VCaP (cell line): ENCODE results near the gene PDE4D.

Experiments
- H3K27ac ChIP-seq: fragments of 450-650 bp; 2 replicates; pipeline ENCODE4 v1.5.1; 2017
- TF ChIP-seq, protein P1 (sequence below): fragments of 450-650 bp; conservative IDR thresholded peaks from 2 replicates; pipeline ENCODE4 v1.5.1; 2017; ENCODE audit warnings: mild to moderate bottlenecking, moderate library complexity

Gene PDE4D

DNA sequence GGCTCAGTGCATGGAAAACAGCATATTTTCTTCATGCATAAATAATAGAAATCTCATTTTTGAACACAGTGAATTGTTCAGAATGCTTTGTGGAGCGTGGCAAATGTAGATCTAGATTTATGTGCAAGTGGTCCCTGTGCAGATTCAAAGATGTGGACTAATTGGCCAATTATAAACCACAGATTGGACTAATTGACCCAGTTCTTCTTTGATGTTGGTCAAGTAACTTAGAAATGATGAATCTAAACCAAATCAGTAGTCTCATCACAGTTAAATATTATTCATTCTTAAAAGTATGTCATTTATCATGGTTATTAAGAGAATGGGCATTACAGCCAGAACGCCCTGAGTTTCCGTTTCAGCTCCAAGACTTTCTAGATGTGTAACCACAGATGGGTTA, 11.7 kb upstream of the PDE4D start:
- no peak overlapping the region for H3K27ac ChIP-seq
- TF ChIP-seq, protein P1, sequence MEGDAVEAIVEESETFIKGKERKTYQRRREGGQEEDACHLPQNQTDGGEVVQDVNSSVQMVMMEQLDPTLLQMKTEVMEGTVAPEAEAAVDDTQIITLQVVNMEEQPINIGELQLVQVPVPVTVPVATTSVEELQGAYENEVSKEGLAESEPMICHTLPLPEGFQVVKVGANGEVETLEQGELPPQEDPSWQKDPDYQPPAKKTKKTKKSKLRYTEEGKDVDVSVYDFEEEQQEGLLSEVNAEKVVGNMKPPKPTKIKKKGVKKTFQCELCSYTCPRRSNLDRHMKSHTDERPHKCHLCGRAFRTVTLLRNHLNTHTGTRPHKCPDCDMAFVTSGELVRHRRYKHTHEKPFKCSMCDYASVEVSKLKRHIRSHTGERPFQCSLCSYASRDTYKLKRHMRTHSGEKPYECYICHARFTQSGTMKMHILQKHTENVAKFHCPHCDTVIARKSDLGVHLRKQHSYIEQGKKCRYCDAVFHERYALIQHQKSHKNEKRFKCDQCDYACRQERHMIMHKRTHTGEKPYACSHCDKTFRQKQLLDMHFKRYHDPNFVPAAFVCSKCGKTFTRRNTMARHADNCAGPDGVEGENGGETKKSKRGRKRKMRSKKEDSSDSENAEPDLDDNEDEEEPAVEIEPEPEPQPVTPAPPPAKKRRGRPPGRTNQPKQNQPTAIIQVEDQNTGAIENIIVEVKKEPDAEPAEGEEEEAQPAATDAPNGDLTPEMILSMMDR: no peak

DNA sequence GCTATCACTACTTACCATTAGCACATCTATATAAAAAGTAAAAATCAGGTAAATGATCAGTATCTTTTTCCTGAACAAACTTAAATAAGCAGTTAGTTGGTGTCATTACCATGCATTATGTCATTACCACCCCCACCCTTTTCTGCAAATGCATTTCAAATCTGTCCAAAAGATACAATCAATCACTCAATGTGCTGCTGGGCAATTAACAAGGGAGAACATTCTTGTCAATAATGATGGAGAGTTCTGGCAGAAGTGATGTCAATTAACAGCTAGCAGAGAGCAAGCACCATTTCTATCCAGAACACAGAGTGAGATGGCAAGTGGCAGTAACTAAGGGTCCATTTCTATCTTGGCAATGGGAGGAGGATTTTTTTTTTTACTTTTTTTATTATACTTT, 3.5 kb upstream of the PDE4D start:
- TF ChIP-seq, protein P1: no peak
- no peak overlapping the region for H3K27ac ChIP-seq

DNA sequence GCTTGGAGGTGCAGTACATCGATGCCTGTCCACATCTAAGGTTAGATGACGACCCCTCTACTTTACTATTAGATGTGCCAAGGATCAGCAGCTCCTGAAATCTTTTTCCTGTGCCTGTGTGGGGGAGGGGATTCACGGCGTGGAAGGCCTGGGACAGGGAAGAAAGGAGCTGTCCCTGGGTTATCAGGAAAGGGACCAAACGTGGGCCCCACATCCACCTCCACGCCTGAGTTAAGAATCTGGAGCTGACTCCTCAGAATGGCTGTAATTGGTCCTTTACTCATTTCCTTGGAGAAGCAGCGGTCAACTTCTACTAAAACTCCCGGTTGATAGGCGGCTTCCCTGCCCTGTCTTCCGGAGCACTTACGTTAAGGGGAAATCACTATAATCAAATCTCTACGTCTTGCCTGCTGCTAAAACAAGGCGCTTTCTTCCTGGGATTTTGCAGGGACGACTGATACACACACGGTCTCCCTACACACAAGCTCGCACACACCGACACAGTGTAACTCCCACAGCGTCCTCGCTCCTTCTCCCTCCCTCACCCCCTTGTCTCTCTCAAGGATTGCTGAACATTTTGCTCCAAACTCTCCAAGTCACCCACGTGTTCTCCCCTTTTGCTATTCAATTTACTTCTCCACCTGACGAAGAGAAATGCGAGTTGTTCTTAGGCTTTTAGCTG, 1.4 kb downstream of the PDE4D start:
- TF ChIP-seq, protein P1: no peak
- H3K27ac ChIP-seq: no peak overlapping the region

DNA sequence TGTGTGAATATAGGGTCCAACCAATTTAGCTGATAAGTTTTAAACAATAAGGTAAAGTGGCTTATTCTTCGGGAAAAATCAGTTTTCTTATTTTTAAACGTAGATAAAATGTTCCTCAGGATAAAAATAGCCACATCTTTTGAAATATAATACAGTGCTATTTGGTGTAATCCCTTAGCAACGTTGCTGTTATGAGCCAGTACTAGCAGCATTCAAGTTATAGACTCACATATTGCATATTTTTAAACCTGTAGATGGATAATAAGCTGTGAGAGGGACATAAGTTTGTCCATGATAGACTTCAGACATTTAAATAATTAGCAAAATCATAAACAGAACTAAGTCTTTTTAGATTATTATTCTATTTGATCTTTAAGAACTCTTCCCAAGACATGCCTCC, 6.3 kb downstream of the PDE4D start:
- H3K27ac ChIP-seq: no peak overlapping the region

DNA sequence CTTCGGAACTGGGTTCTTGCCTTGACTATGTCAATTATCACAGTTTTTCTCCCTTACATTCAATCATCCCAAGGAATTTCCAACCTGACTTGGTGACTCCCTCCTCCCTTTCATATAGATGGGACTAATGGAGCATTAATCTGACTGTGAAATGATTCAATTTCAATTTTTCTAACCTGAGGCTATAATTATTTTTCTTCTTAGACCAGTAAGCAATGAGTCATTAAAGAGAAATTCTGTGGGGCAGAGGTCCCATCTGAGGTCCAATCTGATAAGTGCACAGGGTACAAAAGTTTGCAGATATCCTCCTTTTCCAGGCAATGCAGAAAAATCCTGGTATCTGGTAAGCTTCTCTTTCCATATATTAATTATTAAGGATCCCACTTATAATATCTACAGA, 18.9 kb downstream of the PDE4D start:
- TF ChIP-seq, protein P1: no peak
- no peak overlapping the region for H3K27ac ChIP-seq

More for the DNA sequence above, 6.3 kb downstream of the PDE4D start:
- TF ChIP-seq, protein P1: no peak

DNA sequence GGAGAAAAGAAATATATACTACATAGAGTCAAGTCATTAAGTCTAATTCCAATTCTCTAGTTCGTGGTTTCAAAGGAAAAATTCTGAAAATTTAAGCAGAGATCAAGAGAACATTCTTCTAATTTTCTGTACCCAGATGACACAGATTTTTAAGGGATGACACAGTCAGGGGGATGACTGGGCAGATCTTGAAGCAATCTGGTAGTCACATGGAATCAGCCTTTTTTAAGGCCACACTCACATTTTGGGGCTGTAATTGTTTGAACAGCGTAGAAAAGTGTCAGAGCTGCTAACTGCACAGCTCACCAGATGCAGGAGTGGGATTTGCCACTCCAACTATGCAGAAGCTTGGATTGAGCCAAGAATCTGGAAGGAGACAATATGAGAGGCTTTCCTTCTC, 20.4 kb downstream of the PDE4D start:
- TF ChIP-seq, protein P1: no peak
- no peak overlapping the region for H3K27ac ChIP-seq

DNA sequence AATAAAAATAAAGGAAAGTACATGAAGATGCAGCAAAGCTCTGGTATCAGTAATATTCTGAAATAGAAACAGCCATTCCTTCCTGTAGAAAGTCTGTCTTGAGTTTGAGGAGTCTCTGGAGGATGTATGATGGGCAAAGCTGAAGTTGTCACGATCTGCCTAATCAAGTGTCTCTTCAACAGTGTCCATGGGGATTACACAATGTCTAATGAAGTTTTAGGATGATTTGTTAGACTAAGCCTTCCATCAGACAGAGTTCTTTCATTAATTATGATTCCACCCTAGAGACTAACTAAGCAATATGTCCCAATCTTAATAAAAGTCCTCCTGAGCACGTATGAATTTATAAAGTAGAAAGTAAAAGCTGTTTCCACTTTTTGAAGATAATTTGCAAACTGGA, 26.9 kb downstream of the PDE4D start:
- no peak overlapping the region for H3K27ac ChIP-seq
- TF ChIP-seq, protein P1: no peak
